HG03354 (cell line): ENCODE measurements around the gene MRPL2.
A peak's percentile ranks its signal among the peaks of the same experiment; 100 is the strongest.
"Not testable (repeated sequence)": the region's sequence is repeated elsewhere in the genome, so short reads cannot be mapped to it uniquely, and the experiment has no call there.

Experiments
- ATAC-seq: cut with Tn5 transposase; IDR thresholded peaks from one replicate; pipeline ENCODE4 v1.9.1; 2021; ENCODE audit warnings: mild to moderate bottlenecking; ENCODE audit not compliant: unreplicated experiment, poor library complexity, severe bottlenecking

Gene MRPL2

DNA sequence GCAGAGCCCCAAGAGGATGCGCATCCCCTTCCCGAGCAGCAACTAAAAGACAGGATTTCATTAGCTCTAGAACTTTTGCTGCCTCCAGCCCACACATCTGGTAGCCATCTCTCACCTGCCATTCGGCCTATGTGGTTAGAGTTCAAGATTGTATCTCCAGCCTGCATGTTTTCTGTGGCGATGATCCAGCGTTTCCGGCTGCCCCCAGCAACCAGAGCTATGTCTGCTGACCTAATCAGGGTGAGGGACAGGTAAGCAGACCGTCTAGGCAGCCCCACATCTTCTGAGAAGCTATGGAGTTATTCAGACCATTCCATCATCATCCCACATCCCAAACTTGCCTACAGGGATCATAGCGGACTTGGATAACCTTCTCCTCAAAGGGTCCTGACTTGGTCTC is 3.3 kb downstream of the MRPL2 start:
- ATAC-seq: no peak

DNA sequence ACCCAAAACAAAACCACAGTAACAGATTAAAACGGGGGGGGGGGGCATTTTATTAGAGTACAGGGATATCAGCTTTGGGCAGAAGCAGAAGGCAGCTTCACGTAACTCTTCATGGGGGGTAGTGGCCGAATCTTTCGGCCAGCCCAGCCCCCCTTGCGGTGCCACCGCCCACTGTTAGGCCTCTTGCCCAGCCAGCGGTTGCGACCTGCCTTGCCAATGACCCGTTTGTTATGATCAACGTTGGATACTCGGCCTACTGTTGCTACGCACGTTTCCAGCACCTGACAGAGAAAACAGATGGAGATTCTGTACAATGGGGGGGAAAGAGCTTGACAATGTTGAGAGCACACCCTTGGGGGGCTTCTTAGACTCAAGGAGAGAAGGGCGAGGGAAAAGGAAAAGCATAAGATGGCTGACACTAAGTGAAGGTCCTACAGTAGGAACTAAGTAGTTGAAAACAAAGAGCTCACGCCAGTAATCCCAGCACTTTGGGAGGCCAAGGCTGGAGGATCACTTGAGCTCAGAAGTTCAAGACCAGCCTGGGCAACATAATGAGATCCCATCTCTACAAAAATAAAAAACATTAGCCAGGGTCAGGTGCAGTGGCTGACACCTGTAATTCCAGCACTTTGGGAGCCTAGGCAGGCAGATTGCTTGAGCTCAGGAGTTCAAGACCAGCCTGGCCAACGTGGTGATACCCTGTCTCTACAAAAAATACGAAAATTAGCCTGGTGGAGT is 4.9 kb downstream of the MRPL2 start:
- no peak for ATAC-seq

DNA sequence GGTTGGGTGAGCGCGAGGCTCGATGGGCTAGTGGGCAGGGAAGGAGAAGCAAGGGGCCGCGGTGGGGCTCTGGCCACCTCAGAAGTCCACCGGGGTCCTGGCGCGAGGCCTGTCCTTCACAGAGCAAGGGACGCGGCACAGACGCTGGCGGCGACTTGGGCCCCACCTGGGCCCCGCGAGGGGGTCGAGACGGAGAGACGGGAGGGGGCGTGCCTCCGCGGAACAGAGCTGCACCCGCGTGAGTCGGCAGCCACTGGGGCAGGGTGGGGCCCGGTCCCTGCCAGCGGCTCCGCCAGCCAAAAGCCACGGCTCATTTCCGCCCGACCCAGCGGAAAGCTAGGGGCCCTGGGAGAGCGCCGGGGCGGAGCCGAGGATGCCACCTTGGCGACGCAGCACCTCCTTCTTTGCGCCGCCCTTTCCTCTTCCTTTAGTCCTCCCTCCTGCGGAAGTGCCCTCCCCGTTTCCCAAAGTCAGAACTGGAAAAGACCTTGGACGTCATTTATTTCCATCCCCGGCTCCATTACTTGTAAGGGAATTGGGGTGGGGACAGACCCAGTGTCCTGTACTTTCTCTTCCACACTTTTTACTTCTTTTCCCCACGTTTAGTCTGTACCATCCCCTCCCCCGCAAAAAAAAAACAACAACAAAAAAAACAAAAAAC is 5.6 kb downstream of the MRPL2 start, which contains the start of gene CUL7:
TSS of gene CUL7 (minus strand) at position 307 of the 661 bp plus-strand sequence. CDS start 1,063 bp downstream, outside the sequence.
- ATAC-seq: peak; percentile 91

DNA sequence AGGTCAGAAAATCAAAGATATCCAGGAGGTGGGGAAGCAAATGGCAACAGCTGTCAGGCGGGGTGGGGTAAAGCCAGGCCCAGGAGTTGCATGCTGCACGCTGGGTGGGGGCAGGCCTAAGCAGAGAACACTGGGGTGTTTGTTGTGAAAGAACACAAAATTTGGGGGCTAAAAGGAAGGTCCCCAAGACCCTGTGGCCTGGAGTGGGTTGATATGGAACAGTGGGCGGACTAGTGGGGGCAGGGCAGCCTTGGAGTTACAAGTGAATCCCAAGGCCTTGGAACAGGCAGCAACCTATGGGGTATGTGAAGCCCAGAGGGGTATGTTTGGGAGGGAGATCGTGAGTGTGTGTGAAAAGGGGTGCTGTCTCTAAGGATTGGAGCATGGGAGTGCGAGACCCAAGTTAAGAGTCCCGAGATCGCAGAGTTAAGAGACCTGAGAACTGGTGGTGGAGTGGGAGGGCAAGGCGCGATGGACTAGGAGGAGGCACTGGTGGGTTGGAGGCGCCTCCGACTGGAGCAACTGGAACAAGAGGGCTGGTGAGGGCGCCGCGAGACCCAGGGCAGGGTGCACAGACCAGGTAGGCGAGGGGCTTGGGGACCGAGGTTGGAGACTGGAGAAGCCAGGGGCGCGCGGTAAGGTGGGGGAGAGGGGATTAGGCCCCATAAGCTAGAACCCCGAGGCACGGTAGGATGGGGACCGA is 6.2 kb downstream of the MRPL2 start:
- ATAC-seq: peak; percentile 15

DNA sequence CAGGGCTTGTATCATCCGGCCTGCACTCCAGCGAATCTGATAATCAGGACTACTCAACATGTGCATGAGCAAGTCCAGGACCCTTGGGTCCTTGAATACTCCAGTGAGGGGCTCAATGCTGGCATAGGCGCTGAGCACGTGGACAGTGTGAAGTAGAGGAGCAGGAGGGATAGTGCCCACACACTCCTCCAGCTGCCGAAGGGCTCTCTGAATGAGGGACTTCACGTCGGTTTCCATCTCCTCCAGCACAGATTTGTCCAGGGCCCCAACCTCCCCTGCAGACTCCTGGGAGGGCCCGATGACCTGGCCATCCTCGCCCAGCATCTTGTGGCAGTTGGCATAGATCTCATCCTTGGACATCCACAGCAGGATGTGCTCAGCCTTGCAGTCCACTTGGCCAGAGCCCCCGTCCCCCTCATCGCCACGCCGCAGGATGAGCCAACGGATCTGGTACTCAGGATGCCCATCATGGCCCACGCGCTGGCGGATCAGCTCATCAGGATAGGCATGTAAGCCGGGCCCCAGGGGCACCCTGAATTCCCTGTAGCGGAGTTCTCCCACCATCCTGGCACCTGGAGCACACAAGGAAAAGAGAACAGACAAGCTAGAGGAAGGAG is 6.9 kb downstream of the MRPL2 start:
- no peak for ATAC-seq

DNA sequence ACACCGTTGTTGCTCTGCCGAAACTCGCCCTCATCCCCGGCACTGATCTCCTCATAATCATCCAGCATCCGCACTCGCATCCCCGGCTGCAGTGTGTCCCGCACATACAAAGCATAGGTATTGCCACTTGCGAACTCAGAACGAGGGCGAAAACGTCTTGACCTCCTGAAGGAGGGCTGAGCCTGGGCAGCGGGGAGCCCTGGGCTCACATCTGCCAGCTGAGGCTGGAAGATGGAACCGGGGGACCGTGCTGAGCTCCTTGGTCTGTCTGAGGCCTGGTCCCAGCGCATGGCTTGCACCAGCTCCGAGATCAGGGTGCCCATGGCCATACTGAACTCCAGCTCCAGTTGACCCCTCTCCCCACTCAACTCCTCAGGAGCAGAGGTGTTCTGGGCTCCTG is 8.3 kb downstream of the MRPL2 start:
- no peak for ATAC-seq

DNA sequence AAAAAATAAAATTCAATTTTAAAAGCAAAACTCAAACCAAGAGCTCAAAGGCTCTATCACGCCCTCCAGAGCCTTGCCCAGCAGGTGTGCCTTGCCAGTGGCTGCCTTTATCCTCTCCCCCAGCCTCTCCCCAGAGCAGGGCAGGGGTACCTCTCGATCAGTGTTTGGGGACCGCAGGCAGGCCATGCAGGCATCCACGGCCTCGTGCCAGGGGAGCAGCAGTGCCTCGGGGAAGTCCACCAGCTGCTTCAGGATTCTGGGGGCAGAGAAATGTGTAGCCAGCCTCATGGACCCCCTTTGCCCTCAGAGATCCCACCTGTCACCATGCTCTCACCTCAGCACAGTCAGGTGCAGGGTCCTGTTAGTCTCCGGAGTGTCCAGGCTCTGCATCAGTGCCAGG is 11.2 kb downstream of the MRPL2 start:
- no peak for ATAC-seq

DNA sequence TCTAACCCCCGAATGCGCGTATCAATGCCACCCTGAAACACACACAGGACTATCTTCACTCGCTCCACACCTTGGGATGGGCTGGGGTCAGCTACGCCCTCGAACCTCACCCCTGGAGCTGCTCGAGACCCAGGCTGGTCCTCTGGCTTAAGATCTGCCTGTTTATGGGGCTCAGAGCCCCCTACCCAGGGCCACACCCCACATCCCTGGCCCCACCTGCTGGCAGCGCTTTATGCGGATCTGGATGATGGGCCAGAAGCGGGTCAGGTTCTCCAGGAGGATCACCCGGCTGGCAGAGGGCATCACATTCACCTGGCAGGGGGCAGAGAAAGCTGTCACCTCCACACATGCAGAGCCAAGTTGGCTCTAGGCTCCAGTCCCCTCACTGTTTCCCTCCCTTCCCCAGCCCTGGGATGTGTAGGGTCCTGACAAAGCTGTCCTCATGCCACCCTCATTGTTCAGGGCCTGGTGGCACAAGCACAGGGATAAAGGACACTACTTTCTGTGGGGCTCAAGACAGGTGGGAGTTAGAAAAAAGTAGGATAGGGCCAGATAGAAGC is 13.8 kb downstream of the MRPL2 start:
- ATAC-seq: no peak

DNA sequence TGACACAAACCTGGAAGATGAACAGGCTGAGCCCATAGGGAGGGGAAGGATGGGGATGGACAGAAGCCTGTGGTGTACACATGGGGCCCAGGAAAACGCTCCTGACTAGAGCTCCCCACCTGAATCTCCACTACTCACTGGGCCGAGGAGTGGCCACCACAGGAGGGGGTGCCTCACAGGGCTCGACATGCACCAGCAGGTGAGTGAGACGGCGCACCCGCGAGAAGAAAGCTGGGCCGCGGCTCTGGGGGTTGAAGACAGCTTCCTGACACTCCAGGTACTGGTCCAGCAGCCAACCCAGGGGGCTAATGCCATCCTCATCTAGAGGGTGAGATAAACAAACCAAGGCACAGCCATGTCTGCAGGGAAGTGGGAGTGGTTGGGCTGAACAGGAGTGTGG is 15.9 kb downstream of the MRPL2 start:
- no peak for ATAC-seq

DNA sequence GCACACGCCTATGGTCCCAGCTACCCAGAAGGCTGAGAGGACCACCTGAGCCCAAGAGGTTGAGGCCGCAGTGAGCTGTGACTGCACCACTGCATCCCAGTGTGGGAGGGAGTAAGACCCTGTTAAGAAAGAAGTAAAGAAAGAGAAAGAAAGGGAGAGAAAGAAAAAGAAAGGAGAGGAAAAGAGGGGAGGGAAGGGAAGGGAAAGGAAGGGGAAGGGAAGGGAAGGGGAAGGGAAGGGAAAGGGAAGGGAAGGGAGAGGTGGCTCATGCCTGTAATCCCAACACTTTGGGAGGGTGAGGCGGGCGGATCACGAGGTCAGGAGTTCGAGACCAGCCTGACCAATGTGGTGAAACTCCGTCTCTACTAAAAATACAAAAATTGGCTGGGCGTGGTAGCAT is 17.8 kb downstream of the MRPL2 start:
- not testable (repeated sequence) for ATAC-seq

DNA sequence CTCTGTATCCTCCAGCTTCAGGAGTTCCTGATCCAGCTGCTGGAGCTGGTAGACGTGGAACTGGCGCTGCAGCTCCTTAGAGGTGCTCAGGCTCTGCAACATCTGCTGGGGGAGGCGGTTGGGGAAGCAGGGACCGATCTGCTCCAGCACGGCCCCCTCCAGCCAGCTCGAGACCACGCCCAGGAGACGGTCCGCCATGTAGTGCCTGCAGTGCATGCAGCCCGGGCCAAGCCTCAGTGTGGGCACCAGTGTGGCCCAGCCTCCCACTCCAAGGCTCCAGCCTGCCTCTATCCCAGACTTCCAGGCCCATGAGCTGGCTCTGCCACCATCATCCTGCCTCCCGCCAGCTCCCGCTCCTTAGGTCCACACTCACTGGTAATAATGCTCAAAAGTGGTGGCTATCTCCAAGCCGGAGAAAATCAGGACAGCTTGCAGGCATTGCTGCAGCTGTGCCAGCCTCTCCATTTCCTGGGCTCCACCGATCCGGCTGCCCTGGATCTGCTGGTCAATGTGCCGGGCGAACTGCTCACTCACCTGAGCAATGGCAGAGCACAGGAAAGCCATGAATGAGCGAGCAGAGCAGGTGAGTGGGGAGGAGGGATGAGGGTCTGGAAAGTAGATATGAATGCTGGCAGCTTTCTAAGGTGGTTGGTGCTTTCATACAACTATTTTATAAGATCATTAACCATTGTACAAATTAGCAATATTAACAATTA is 18.5 kb downstream of the MRPL2 start:
- no peak for ATAC-seq

DNA sequence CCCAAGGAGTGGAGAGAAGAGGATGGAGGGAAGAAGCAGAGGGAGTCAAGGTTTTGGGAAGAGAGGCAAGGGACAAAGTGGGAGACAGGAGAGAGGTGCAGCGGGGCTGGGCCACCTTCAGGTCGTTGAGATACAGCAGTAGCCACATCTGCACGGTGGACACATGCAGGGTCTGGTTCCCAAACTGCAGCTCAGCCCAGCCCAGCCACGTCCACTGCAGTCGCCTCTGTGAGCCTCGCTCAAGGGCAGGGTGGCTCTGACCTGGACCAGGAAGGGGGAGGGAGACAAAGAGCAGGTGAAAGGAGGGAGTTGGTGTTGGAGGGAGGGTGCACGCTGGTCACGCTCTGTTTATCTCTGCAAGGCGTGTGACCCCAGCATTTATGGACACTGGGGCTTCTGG is 20.5 kb downstream of the MRPL2 start:
- ATAC-seq: no peak

DNA sequence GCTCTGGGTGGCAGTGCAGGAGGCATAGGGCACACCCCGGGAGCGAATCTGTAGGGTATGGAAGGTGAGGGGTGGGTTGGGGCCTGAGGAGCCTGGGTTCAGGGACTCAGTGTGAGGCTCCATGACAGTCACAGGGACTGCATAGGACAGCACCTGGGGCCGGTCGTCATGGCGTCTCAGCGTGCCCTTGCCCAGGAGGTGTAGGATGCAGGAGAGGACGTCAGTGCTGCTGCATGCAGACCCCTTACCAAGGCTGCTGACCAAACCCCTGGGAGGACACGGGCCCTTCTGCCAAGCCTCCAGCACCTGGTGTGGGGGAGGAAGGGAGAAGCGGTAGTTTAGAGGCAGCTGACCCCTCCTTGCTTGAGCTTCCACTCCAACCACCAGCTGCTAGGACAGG is 21.5 kb downstream of the MRPL2 start:
- ATAC-seq: no peak

DNA sequence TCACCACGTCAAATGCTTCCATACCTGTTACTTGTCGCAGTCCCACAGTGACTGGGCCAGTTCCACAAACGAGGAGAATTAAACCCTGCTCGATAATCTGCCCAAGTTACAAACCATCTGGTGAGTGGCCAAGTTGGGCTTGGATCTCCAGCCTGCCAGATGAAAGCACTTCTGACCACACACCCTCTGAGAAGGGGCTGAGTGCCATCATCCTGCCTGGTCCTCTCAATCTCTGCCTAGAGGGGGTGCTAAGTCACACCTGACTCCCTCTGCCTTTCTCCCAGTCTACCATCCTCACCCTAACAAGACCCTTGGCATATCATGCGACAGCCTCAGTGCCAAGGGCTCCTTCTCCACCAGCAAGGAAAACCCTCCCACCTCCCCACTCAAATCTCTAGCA is 22.0 kb downstream of the MRPL2 start:
- no peak for ATAC-seq

DNA sequence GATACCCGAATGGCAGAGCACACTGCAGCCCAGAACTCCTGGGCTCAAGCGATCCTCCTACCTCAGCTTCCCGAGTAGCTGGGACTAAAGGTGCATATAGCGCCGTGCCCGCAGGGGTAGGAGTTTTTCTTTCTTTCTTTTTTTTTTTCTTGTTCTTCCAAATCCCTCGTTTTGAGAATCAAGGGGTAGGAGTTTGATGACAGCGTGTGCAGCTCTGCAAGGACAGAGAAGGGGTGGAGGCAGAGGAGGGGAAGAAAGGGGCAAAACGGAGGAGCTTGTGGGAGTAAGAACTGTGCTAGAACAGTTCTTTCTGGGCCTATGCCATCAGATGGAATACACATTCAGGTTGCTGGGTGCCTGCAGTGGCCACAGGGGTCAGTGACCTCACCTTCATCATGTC is 22.5 kb downstream of the MRPL2 start:
- no peak for ATAC-seq

DNA sequence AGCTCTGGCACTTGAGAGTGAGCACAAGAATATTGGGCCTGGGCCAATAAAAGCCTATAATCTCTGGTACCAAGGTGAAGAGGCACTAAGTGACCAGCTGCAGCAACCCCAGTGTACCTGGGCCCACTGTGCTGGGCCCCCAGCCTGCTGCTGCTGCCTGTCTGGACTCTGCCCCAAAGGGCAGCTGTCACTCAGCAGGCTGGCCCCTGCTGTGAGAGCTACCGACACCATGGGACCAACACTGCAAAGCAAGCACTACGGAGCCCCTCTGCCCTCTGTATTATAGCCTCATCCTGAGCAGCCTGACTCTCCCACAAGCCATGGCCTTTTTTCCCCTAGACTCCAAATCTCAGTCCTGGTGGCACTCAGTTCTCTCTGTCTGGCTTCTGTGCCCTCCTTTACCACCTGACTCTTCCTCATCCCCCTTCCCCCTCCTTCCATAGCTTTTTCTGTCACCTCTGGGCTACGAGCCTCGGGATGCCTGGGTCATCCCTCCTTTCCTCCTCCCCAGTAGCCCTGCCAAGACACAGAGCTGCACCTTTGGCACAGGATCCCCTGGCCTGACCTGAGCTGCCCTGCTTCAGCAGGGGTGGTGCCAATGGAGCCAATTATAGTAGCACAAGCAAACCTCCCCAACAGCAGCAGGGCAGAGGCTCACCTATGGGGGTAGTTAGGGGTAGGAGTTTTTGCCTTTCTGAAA is 23.6 kb downstream of the MRPL2 start:
- no peak for ATAC-seq

DNA sequence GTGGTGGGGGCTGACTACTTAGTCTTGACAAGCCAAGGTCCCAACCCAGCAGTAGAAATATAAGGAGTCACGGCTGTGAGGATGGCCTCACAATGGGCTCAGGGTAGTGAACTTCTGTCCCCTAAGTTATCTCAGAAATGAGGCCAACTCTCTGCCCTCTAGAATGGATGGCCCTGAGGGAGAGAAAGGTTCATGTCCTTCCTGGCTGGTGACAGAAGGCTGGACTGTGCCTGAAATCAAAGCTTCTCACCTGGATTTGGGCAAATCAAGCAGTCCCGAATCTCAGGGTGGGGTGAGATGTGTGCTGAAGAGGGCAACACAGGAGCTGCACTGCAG is 25.1 kb downstream of the MRPL2 start:
- no peak for ATAC-seq

DNA sequence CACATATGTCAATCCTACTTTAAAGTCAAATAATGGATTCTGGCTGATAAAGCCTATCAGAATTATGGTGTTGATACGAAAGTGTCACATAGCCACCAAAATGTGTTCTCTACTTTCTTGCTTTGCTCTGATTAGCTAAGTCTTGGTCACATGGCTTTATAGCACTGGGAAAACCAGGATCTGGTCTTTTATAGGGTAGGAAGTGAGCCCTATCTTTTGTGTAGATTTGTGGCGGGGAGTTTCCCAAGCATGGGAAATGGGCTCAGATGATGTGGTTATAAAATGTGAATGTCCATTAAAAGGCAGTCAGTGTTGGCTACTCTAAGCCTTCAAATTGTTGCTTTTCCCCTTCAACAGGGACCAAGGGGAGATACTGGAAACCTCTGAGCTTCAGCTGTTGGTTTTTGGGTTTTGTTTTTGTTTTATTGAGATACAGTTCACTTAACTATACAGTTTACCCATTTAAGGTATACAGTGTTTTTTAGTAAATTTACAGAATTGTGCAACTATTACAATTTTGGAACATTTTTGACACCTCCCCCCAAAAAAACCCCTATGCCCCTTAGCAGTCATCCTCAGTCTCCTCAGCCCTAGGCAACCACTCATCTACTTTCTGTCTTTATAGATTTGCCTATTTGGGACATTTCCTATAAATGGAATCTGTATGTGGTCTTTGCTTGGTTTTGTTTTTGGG is 25.6 kb downstream of the MRPL2 start:
- no peak for ATAC-seq

DNA sequence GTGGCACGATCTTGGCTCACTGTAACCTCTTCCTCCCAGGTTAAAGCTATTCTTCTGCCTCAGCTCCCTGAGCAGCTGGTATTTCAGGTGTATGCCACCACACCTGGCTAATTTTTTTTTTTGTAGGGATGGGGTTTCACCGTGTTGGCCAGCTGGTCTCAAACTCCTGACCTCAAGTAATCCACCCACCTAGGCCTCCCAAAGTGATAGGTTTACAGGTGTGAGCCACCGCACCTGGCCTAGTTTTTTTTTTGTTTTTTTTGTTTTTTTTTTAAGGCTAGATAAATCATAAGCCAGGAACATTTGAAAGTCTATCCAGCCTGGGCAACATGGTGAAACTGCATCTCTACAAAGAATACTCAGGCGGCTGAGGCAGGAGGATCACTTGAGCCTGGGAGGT is 26.9 kb downstream of the MRPL2 start:
- ATAC-seq: no peak
